Sciatic nerve (tissue), 2 donors: Measurements from ENCODE around the gene DSPP. TPM values are rescaled to one million over a fixed set of nuclear protein-coding genes. Genes with fewer than 3 reads are reported as not detected.
A peak's percentile ranks its signal among the peaks of the same experiment; 100 is the strongest.
"Not testable (repeated sequence)": the region's sequence is repeated elsewhere in the genome, so short reads cannot be mapped to it uniquely, and the experiment has no call there.

ENCODE experiments used
- ATAC-seq: fragments of 200-7000 bp; cut with Tn5 transposase; one replicate; pipeline ENCODE4 v1.9.1; 2020; ENCODE audit warnings: mild to moderate bottlenecking, moderate library complexity
- DNase-seq: peaks from one replicate; pipeline ENCODE4 v3.0.0-alpha.2; 2020; ENCODE audit warnings: low spot score
- intact Hi-C: fragments of 100-400 bp; cut with DNase I; formaldehyde crosslinking; loops from one replicate; pipeline ENCODE4 v1.14.2; 2022
- total RNA-seq: library from RNA; stranded (reverse); fragmentation: NEBNext Ultra II Directional; extraction: Animal tissue kit (Norgen Biotek cat#: 25700); gene quantifications from one replicate; pipeline ENCODE4 v1.2.1, GENCODE V29; 2021
- donor health status: DM: no; HTN: no; CAD: no.
- donor health status: DM: no; HTN: no; CAD: no.

DSPP gene
- not detected for total RNA-seq

DNA sequence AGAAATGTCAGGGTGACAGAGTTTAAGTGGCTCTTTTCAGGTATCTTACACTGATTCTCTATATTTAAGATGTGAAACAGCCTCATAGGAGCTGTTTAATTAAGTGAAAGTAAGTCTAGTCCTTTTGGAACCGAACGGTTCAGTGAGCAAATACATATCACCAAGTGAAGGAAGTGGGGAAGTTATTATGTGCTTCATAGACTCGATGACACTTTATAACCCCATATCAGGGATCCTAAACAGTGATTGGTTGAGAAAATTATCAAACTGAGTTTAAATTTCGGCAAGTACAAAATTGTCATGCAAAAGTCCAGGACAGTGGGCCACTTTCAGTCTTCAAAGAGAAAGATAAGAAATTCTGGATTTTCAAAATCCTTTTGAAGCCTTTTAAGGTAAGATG is at the start of gene DSPP:
DSPP (plus strand) TSS at position 301 of the 400 bp plus-strand sequence. CDS start 2,380 bp downstream, outside the sequence.
- intact Hi-C loops = no loop called here
- no peak for DNase-seq
- no peak for ATAC-seq

DNA sequence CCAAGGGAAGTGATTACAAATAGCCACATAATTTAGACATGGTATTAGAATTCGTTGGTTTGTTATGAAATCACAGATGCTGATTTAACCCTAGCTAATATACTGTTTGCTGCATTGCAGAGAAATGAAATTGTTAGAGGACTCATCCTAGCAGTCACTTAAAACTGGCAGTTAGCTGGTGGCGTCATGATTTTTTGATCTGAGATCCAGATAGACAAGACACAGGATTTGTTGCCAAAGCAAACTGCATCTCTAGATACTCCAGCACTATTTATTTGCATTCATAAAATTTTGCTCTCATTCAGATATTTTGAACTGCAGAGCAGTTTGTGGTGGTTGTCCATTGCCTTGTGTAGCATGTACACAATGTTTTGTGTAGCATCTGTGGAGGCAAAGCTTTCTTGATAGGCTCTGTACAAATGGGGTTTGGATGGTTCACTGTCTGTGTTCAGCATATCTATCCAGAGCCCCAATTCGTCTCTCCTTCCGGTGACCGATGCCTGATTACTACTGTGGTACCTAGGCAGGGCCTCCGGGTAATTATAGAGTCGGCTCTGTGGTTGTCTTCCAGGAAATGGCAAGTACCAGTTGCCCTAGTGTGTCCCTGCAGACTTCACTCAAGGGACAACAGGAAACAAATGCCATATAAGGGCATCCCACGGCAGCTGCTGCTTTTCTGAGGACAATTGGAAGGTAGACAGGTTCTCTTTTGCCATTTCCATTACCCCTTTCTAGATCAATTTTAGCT is 49.1 kb upstream of the DSPP start:
- intact Hi-C loops = no loop called here
- DNase-seq (no peak), ATAC-seq (peak; percentile 60)

DNA sequence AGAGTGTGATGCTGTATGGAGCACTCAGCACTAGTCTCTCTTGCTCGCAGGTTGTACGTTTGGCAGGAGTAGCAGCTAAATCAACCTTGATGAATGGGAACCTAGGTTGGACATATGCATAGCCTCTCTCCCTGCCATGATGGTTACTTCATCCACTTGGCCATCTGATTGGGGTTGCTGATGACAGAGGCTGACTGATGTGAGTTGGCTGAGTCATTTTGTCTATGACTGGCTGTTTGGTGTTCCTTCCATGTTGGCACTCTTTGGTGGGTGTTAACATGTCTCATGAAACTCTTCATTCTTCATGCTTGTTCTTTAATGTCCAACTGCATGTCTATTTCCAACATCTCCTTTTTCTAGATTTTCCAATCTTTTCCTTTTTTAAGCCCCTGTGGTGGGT is 47.5 kb upstream of the DSPP start:
- ATAC-seq = no peak
- intact Hi-C loops = no loop called here
- no peak for DNase-seq

GRCh38 chr4:87565746-87566145 is 42.6 kb upstream of the DSPP start:
- intact Hi-C loops = no loop called here
- no peak for ATAC-seq

DNA sequence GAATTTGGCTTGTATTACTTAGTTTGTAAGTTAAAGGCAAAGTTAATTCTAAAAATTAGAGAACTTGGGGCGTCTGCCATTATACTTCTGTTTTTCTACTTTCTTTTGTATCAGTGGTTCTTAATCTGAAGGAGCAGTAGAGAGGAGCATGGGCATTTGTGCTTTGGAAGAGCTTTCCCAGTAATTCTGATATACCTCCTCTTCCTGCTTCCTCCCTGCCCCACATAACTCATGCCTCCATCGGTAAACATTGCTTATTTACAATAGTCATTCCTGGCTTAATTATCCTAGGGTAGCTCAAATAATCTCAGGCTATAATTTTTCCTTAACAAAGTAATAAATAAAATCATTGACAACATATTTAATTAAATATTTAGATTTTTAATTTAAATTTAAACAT is 42.1 kb upstream of the DSPP start:
- ATAC-seq (no peak), DNase-seq (no peak)
- intact Hi-C loops = no loop called here

More at GRCh38 chr4:87565746-87566145, 42.6 kb upstream of the DSPP start:
- no peak for DNase-seq

DNA sequence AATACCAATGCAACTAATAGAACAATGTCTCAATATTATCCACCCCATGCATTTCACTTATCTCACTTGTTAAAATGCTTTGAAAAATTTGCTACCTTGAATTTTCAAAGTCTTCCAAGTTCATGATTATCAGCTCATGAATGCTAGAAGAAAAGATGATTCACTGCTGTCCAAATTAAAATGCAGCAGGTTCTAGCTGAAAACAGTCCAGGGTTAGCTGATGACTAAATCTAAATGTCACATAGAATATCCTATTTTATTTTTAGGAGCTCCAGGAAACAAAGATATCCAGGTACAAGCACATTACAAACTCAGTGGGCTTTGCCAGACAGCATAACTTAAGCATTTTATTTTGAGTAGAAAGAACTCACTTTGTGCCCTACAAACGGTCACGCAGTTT is 41.1 kb upstream of the DSPP start:
- intact Hi-C loops = no loop called here
- no peak for DNase-seq
- no peak for ATAC-seq

DNA sequence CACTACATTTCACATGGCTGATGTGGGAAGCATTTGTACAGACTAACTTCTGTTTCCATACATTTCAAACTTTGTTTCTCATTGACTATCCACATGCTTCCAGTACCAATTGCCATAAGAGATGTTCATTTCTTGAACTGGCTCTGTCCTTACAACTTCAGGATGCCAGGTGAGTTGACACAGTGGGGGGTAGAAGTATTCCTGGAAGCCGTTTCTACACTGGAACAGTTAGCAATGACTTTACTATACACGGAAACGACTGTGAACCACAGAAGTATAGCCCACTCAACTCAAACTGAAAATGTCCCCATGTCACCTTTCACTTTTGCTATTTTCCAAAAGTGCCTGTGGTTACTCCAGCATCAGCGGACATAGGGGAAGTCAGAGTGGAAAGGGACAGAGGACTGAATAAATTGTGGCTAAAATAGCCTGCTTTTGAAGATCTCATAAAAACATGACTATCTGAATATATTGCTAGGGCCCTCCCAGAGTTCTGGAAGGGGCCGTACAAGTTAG is 38.0 kb upstream of the DSPP start:
- DNase-seq (no peak), ATAC-seq (no peak)
- intact Hi-C loops = no loop called here

- ATAC-seq, DNase-seq, intact Hi-C loops: not testable (repeated sequence)
Measured at GRCh38 chr4:87574376-87574775, 34.0 kb upstream of the DSPP start.

DNA sequence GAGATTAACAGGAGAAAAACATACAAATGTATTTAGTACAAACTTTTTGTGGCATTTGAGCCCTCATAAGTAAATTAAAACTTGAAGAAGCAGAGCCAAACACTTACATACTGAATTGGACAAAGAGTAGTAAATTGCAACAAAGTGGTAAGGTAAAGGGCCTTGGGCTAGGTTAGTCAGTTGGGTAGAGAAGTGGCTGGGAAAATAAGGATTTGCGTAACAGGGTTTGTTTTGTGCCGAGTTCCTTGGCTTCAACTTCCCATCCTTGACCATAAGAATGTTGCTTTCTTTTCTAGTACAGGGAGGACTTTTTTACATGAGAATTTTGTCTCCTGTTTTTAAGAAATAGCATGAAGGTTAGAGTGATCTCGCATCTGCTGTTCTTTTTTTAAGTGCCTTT is 33.3 kb upstream of the DSPP start:
- intact Hi-C loops = no loop called here
- ATAC-seq = no peak
- DNase-seq = no peak

- no peak for ATAC-seq
- intact Hi-C loops = no loop called here
Measured at GRCh38 chr4:87575408-87575807, 32.9 kb upstream of the DSPP start.

DNA sequence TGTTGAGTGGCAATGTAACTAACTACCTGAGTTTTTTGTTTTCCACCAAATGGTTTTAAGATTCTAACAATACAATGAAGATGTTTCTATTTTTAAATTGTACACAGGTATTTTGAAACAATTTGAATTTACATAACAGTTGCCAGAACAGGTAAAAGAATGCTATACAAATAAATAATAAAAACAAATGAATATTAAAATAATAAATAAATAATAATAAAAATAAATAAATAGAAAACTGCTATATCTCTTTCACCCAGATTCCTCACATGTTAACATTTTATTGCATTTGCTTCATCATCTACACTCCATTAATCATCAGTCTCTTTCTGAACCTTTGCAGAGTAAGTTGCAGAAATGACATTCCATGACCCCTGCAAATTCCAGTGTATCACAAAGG is 32.3 kb upstream of the DSPP start:
- DNase-seq = no peak

More at GRCh38 chr4:87575408-87575807, 32.9 kb upstream of the DSPP start:
- no peak for DNase-seq

DNA sequence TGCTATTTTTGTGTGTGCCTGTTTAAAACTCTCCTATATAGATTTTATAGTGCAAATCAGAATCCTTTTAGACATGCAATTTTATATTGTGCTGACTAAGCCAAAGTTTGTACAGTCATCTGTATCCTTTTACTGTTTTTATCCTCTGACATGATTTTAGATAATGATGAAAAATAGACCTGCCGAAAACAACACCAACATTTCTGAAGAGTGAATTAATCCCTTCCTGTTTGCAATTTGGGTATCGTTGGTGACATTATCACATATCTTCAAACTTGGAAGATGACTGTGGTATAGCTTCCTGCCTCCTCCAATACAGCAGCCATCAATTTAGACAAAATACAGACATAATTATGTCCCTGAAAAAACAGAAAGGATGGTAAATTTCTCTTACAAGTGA is 28.9 kb upstream of the DSPP start:
- no peak for ATAC-seq
- intact Hi-C loops = no loop called here
- DNase-seq = no peak

More for the DNA sequence above, 32.3 kb upstream of the DSPP start:
- intact Hi-C loops = no loop called here
- ATAC-seq = no peak

DNA sequence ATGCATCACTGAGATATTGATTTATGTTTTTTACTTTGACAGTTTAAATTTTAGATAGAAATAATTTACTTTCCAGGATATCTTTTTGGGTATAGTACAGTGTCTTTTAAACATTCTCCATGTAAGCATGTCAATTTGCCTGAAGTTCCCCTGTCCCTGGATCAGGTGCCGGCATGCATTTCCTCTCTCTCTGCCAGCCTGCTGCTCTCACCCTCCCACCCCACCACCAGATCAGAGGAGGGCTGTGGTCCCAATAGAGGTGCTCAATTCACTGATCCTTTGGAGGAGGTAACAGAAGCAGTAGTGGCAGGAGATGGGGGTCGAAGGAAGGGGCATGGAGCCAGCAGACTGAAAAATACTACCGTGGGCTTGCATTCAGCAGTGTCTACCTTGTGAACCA is 28.3 kb upstream of the DSPP start:
- ATAC-seq = no peak
- DNase-seq = no peak
- intact Hi-C loops = no loop called here

DNA sequence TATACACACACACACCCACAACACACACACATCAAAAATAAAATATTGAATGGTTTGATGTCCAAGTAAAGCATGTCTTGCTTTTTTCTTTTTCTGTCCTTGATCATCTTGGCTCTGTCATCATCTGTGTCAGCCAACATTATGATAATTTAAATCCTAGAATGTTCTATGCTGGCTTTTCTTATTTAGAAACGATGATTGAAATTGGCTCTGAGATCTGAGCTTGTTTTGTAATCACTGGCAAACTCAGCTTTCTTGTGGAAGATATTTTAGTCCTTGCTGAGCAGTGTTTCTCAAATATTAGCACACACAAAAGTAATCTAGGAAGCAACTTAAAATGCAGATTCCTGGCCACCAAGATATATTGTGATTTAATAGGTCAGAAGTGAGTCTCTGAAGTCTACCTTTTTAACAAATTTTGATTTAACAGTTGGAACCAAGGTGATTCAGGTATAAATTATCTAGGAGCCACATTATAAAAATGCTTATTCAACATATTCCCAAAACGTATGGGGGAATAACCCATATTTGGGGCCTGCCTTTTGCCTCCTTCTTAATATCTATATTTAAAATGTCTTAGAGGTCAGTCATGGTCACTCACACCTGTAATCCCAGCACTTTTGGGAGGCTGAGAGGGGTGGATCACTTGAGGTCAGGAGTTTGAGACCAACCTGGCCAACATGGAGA is 24.0 kb upstream of the DSPP start:
- intact Hi-C loops = no loop called here
- no peak for ATAC-seq
- no peak for DNase-seq

DNA sequence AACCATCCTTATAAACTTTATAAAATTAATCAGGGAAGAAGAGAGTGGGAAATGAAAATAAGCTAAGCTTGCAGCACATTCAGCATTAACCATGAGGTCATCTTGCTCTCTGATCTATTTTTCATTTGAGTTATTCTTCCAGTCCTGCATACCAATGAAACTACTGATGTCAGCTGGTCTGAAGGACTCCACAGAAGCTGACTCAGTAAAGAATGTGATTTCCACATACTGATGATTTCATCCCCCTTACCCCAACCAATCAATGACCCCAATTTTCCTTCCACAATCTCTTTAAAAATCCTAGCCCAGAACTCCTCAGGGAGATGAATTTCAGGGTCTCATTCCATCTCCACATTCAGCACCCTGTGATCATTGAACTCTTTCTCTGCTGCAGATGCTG is 18.8 kb upstream of the DSPP start:
- DNase-seq (no peak), ATAC-seq (peak; percentile 94)
- intact Hi-C loops = no loop called here

GRCh38 chr4:87592124-87592523 is 16.2 kb upstream of the DSPP start:
- DNase-seq (no peak), ATAC-seq (no peak)
- intact Hi-C loops = no loop called here

- no peak for DNase-seq
- no peak for ATAC-seq
Measured at GRCh38 chr4:87601361-87601760, 7.0 kb upstream of the DSPP start.

GRCh38 chr4:87614292-87614890 is 6.1 kb downstream of the DSPP start:
- ATAC-seq (no peak), DNase-seq (no peak)
- intact Hi-C loops = no loop called here

More at GRCh38 chr4:87601361-87601760, 7.0 kb upstream of the DSPP start:
- intact Hi-C loops = no loop called here

GRCh38 chr4:87616268-87616667 is 7.9 kb downstream of the DSPP start:
- no peak for DNase-seq
- ATAC-seq = no peak
- intact Hi-C loops = no loop called here

GRCh38 chr4:87620086-87620485 is 11.8 kb downstream of the DSPP start:
- DNase-seq (no peak), ATAC-seq (peak; percentile 62)
- intact Hi-C loops = no loop called here
